Mucosa of stomach (tissue), 1 donor: ENCODE data around the gene AOC3.

ENCODE experiments used
- H3K27me3 ChIP-seq: one replicate; pipeline ENCODE4 v1.7.0; 2013; ENCODE audit warnings: mild to moderate bottlenecking, low read length; ENCODE audit not compliant: control insufficient read depth, insufficient read depth
- H3K36me3 ChIP-seq: one replicate; pipeline ENCODE4 v1.7.0; 2013; ENCODE audit warnings: low read length; ENCODE audit not compliant: control insufficient read depth, insufficient read depth
- H3K4me1 ChIP-seq: one replicate; pipeline ENCODE4 v1.7.0; 2013; ENCODE audit warnings: mild to moderate bottlenecking, low read length; ENCODE audit not compliant: control insufficient read depth, insufficient read depth
- H3K4me3 ChIP-seq: one replicate; pipeline ENCODE4 v1.7.0; 2013; ENCODE audit warnings: low read length
- H3K9ac ChIP-seq: one replicate; pipeline ENCODE4 v1.7.0; 2013; ENCODE audit warnings: mild to moderate bottlenecking, low read length, moderate library complexity
- H3K9me3 ChIP-seq: one replicate; pipeline ENCODE4 v1.7.0; 2013; ENCODE audit warnings: mild to moderate bottlenecking, low read length, moderate library complexity; ENCODE audit not compliant: control insufficient read depth
- donor health status: Pancreatic carcinoma.

The AOC3 gene

DNA sequence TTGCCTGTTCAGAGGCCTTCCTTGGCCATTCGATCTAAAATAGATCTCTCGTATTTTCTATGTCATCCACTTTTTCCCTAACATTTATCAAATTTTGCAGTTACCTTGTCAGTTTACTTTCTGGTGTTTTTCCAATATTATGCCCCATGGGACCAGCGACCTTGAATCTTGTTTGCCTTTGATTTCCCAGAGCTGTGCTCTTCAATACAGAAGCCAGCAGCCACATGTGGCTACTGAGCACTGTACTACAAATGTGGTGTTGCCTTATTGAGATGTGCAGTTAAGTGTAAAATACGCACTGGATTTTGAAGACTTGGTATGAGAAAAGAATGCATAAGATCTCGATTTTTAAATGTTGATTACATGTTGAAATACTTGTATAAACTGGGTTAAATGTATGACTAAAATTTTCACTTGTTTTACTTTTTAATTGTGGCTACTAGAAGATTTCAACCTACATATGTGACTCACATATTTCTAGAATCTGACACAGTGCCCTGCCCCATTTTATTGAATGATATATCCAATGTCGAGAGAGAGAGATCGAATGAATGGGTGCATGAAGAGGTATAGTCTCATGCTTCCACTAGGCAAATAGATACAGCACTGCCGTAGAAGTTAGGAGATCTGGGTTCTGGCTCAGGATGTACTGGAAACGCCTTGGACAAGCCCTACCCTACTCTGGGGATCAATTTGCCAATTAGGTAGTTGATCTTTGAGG is 18.6 kb upstream of the AOC3 start:
- Histone ChIP-seq H3K9me3 (no peaks in the 10 kb centered on the region), H3K27me3 (no peaks in the 10 kb centered on the region), H3K4me3 (peak overlapping the region; percentile 92), H3K9ac (peak overlapping the region; percentile 92), H3K4me1 (peaks cover 10% of the 10 kb centered on the region), H3K36me3 (no peaks in the 10 kb centered on the region)

- no peaks in the 10 kb centered on the region for H3K9me3 ChIP-seq
- H3K36me3 ChIP-seq = no peaks in the 10 kb centered on the region
- peak within 1 kb of the TSS; percentile 92 for H3K9ac ChIP-seq
- H3K27me3 ChIP-seq = no peaks in the 10 kb centered on the region
- peak within 1 kb of the TSS; percentile 92 for H3K4me3 ChIP-seq
- peaks cover 10% of the 10 kb centered on the region for H3K4me1 ChIP-seq
Observed at GRCh38 chr17:42832934-42833766, 17.8 kb upstream of the AOC3 start, which contains the start of gene PSME3. Gene PSME3, plus strand, starts transcription at chr17:42833397. Its CDS starts 235 bp downstream, at chr17:42833632.

DNA sequence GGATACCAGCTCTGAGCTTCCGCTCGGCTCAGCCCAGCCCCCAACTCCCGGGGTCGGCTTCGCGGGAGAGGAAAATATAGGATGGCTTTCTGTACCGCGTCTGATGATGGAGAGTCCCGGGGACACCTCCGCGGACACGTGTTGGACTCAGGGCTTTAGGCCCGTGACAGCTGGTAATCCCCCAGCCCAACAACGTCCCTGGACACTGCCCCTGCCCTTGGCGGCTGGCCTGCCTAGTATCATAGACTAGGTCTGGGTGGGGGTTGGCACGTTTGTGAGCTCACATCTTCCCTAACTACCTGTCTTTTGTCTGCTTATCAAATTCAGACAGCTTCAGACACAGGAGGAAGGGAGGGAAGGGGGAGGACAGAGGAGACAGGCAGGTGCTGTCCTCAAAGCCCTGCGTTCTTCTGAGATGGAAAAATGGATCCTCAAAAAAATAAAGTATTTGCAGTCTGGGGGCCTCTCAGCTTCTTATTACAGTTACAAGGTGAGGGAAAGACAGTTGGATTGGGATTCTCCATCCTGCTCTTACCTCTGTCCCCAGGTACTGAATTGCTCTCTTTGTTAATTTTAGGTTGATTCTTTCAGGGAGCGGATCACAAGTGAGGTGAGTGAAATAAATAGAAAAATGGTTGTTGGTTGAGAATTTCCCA is 17.1 kb upstream of the AOC3 start:
- no peaks in the 10 kb centered on the region for H3K9me3 ChIP-seq
- H3K9ac ChIP-seq = peak overlapping the region; percentile 92
- no peaks in the 10 kb centered on the region for H3K27me3 ChIP-seq
- peak overlapping the region; percentile 92 for H3K4me3 ChIP-seq
- peaks cover 1% of the 10 kb centered on the region for H3K36me3 ChIP-seq
- peaks cover 10% of the 10 kb centered on the region for H3K4me1 ChIP-seq

GRCh38 chr17:42835732-42836131 is 15.3 kb upstream of the AOC3 start:
- Histone ChIP-seq H3K4me3 (no peak overlapping the region), H3K36me3 (peaks cover 5% of the 10 kb centered on the region), H3K27me3 (no peaks in the 10 kb centered on the region), H3K9me3 (no peaks in the 10 kb centered on the region), H3K4me1 (peaks cover 10% of the 10 kb centered on the region), H3K9ac (no peak overlapping the region)

GRCh38 chr17:42841975-42842685 is 8.9 kb upstream of the AOC3 start:
- Histone ChIP-seq H3K27me3 (no peaks in the 10 kb centered on the region), H3K4me1 (no peaks in the 10 kb centered on the region), H3K4me3 (no peak overlapping the region), H3K9ac (no peak overlapping the region), H3K9me3 (no peaks in the 10 kb centered on the region), H3K36me3 (peaks cover 12% of the 10 kb centered on the region)

DNA sequence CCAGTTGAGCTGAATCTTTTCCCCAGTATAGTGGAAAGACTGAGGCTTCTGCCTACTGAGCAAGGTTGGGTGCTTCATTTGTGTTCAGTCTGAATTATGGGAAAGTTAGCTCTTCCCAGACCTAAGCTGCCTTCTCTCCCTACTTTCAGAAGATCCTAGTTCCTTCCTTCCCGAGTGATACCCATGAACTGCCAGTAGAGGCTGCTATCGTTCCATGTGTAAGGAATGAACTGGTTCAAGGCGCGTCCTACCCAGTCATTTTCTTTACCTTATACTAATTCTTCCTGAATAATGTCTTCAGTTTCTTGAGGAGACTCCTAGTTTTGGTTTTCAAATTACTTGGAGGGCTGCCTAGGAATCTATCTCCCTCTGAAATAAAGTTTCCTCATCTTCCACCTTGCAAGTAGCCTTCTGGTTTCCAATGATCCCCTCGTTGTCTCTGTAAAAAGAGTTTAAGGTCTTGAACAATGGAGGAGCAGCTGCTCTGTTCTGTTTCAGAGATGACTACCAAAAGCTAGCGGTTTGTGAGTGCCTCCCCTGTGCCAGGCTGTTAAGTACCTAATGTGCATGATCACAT is 7.6 kb upstream of the AOC3 start:
- Histone ChIP-seq H3K36me3 (peaks cover 12% of the 10 kb centered on the region), H3K9ac (no peak overlapping the region), H3K4me1 (no peaks in the 10 kb centered on the region), H3K4me3 (no peak overlapping the region), H3K9me3 (no peaks in the 10 kb centered on the region), H3K27me3 (no peaks in the 10 kb centered on the region)

DNA sequence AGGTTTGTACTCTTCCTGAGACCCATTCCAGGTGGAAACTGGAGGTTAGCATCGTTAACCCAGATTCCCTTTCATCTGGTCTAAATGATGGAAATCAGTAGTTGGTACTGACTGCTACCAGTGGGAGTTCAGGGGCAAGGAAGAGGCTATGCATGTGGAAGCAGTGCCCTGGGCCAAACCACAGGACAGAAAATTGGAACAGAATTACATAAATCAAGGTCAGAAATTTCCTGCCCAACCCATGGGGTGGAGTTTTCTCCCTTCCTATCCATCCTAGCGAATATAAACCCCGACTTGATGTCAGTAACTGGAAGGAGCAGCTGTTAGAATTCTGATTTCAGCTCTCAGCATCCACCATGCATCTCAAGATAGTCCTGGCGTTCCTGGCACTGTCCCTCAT is 6.7 kb upstream of the AOC3 start, which contains the start of gene AOC2:
Gene AOC2, plus strand, starts transcription at position 310 of the 400 bp plus-strand sequence. Its CDS starts 47 bp downstream, at position 357.
- Histone ChIP-seq H3K9me3 (no peaks in the 10 kb centered on the region), H3K36me3 (peaks cover 7% of the 10 kb centered on the region), H3K9ac (no peak within 1 kb of the TSS), H3K27me3 (peaks cover 3% of the 10 kb centered on the region), H3K4me1 (no peaks in the 10 kb centered on the region), H3K4me3 (no peak within 1 kb of the TSS)

DNA sequence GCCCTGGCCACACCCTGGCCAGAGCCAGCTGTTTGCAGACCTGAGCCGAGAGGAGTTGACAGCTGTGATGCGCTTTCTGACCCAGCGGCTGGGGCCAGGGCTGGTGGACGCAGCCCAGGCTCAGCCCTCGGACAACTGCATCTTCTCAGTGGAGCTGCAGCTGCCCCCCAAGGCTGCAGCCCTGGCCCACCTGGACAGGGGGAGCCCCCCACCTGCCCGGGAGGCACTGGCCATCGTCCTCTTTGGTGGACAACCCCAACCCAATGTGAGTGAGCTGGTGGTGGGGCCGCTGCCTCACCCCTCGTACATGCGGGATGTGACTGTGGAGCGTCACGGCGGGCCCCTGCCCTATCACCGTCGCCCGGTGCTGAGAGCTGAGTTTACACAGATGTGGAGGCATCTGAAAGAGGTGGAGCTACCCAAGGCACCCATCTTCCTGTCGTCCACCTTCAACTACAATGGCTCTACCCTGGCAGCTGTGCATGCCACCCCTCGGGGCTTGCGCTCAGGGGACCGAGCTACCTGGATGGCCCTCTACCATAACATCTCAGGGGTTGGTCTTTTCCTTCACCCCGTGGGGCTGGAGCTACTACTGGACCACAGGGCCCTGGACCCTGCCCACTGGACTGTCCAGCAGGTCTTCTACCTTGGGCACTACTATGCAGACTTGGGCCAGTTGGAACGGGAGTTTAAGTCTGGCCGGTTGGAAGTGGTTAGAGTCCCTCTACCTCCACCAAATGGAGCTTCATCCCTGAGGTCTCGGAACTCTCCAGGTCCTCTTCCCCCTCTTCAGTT is 6.0 kb upstream of the AOC3 start:
- Histone ChIP-seq H3K9me3 (no peaks in the 10 kb centered on the region), H3K4me3 (no peak overlapping the region), H3K27me3 (peaks cover 9% of the 10 kb centered on the region), H3K4me1 (peaks cover 6% of the 10 kb centered on the region), H3K9ac (no peak overlapping the region), H3K36me3 (peaks cover 7% of the 10 kb centered on the region)

GRCh38 chr17:42845556-42845917 is 5.5 kb upstream of the AOC3 start:
- peaks cover 7% of the 10 kb centered on the region for H3K36me3 ChIP-seq
- H3K4me3 ChIP-seq = no peak overlapping the region
- no peak overlapping the region for H3K9ac ChIP-seq

DNA sequence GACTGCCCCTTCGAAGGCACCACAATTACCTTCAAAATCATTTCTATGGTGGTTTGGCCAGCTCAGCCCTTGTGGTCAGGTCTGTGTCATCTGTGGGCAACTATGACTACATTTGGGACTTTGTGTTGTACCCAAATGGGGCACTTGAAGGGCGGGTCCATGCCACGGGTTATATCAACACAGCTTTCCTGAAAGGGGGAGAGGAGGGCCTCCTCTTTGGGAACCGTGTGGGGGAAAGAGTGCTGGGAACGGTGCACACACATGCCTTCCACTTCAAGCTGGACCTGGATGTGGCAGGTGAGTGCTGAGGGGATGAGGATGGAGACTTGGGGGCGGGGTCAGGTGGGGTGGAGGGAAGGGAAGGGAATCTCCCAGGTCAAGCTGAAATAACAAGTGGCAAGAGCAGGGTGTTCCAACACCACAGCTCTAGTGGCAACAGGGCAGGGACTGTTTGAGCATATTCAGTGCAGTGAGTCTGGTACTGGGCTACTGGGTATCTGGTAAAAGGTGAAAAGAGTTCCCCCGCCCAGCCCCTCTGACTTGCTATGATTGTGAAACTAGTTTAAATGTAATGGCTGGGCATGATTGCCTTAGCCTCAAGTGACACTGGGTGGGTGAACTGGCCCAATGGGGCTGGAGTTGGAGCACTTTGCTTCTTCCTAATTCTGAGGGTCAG is 4.9 kb upstream of the AOC3 start:
- H3K9me3 ChIP-seq = no peaks in the 10 kb centered on the region
- H3K9ac ChIP-seq = no peak overlapping the region
- peaks cover 14% of the 10 kb centered on the region for H3K4me1 ChIP-seq
- H3K36me3 ChIP-seq = peaks cover 7% of the 10 kb centered on the region
- peaks cover 10% of the 10 kb centered on the region for H3K27me3 ChIP-seq
- H3K4me3 ChIP-seq = no peak overlapping the region

More at GRCh38 chr17:42845556-42845917, 5.5 kb upstream of the AOC3 start:
- H3K27me3 ChIP-seq = peaks cover 10% of the 10 kb centered on the region
- H3K4me1 ChIP-seq = peaks cover 12% of the 10 kb centered on the region
- H3K9me3 ChIP-seq = no peaks in the 10 kb centered on the region
